SH-SY5Y (cell line): Measurements from ENCODE around the gene ORAI2.
A peak's percentile ranks its signal among the peaks of the same experiment; 100 is the strongest.

ENCODE experiments used
- GATA2 ChIP-seq: IDR thresholded peaks from 2 replicates; pipeline ENCODE4 v1.6.1; 2011; ENCODE audit warnings: mild to moderate bottlenecking, low read depth, low read length
- GATA3 ChIP-seq: IDR thresholded peaks from 2 replicates; pipeline ENCODE4 v1.6.1; 2011; ENCODE audit warnings: low read depth, mild to moderate bottlenecking, low read length, moderate library complexity

DNA sequence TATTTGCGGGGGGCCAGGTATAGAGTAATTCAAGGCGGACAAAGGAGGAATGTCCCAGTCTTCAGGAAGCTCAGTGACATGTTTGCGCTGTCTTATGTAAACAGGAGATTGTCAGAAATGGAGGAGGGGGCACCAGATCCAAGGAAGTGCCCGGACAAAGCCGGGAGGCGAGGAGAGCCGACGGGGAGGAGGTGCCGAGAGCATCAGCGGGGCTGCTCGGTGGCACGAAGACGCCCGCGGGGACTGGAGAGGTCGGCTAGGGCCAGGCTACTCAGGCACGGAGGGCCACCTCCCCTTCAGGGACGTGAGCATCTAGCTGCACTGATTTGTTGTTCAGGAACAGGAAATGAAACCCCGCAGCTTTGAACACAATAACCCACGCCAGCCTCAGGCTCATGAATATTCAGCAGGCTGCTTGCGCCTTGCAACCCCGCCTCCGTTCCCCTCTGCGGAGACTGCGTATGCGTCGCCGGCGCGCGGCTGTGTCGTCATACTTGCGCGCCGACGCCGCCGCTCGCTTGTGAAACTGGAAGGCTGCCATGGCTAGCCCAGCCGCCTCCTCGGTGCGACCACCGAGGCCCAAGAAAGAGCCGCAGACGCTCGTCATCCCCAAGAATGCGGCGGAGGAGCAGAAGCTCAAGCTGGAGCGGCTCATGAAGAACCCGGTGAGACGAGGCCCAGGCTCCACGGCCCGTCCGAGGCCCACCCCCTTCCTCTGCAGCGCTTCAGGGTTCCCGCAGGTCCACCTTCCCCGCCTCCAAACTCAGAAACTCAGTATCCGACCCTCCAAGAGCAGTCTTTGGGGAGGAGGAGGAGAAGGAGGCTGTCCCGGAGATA lies 37.3 kb upstream of the ORAI2 start, which contains the start of gene PRKRIP1:
- TF ChIP-seq GATA3 (no peak), GATA2 (peak; percentile 39; the same call in 1 of the 2 replicates)
